GM18870 (cell line): Measurements from ENCODE around the gene LSM10.

Source experiments
- ATAC-seq: cut with Tn5 transposase; IDR thresholded peaks from one replicate; pipeline ENCODE4 v1.9.1; 2021; ENCODE audit warnings: moderate library complexity; ENCODE audit not compliant: unreplicated experiment

The LSM10 gene

DNA sequence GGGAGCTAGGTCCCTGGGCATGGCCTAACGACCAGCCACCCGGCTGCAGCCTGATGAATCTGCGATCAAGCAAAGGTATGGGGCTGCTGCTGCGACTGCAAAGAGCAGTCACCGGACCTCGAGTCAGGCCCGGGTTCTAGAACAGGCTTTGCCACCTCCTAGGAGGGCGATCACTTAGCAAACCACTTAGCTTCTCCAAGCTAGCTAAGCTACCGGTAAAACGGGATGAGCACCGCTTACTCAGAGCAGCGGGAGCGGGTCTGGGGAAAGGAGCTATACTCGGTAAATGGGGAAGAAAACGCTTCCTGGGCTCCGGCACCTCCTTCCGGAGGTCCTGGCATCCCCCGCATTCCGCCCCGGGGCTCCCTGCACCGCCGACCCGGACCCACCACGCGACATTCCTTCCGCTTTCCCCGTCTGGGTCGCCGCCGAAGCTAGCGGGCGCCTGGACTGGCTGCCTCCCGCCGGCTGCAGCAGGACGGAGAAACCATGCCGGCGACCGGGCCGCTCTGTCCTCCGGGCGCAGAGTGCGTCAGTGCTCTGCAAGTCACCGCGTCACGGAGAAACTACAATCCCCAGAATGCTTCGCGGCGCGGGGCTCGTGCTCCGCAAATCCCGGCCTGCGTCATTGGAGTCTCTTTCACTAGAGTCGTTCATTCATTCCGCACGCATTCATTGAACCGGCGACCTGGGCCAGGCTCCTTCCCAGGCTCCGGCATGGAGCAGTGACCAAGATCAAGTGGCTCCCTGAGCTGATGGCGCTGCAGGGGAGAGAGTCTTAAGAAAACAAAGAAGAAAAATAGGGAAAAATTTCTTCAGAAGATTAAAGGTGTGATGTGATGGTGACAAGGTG lies at the start of gene LSM10:
Gene LSM10, minus strand, starts transcription at position 531 of the 853 bp plus-strand sequence. CDS start 3,779 bp downstream, outside the sequence.
- peak; percentile 73 for ATAC-seq

DNA sequence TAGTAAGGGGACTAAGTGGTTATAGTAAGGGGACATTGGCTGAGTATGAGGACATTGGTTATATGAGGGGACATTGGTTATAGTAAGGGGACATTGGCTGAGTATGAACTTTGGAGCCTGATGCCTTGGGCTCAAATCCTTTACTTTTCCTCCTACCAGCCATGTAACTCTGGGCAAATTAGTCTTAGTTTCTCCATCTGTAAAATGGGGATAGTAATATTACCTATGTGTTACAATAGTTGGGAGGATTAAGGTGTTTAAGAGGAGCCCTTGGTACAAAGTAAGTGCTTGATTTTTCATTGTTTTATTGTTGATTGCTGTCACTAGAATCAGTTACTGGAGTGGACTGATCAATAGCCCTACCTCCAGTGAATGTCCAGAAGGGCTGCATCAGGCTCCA lies 49.7 kb upstream of the LSM10 start:
- ATAC-seq: no peak

DNA sequence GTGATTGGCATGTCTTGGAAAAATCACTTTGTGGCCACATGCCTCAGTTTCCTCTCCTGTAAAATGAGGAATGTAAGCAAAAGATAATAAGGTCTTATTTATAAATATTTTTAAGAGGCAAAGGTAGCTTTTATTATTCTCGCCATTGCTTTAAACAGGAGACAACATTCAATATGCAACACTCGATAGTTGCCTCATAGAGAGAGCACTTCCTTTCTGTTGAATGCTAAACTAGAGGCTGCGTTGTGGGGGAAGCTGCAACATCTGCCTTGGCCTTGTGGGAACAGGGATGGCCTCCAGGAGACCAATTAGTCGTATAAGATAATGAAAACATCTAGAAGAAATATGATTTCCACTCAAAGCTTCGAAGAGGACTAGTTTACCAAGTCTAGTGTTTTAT lies 49.0 kb upstream of the LSM10 start:
- ATAC-seq: no peak

DNA sequence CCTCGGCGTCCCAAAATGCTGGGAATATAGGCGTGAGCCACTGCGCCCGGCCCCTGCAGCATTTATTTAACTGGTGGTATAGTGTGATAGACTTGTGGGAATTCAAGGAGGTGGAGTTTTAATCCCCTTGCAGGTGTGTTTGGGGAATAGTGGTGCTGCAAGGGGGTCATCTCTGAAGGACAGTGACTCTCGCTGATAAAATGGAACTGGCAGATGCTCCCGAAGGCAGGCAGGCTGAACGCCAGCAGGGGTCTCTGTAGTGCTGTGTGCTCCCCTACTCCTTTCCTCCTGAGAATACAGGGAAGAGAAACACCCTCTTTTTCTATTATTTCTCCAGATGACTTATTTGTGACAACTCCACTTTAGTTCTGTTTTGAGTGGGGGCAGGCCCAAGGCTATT lies 48.6 kb upstream of the LSM10 start:
- no peak for ATAC-seq

DNA sequence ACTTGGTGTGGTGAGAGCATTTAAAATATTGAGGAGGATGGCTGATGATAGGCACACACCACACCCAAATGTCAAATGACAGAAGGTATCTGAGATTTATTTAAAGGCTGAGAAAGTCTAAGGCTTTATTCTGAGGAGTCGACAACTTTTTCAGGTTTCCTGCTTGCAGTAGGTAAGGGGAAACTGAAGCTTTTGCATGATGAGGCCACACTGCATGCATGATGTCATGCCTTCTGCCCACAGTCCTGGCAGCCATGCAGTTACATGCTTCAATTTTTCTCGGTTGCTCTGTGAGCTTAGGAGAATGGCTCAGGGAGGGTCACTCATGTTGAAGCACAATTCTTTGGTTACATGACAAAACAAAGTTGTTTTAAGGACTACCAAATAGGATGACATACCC lies 45.6 kb upstream of the LSM10 start:
- ATAC-seq: no peak

DNA sequence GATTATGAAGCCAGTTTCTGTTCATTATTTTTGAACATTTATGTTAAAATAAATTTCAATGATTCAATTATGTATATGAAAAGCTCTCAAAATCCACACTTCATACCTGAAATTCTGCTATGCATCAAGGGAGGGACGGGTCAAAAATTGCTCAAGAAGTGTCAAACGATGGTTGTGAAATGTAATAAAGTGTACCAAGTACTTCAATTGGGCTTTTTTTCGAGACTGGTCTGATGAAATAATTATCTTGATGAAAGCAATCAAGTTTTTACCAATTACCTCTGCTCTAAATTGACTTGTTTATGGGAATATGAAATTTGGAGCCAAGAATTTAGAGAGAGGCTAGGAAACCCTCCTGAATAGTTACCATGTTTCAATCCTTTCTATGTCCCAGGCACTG lies 44.6 kb upstream of the LSM10 start:
- no peak for ATAC-seq

DNA sequence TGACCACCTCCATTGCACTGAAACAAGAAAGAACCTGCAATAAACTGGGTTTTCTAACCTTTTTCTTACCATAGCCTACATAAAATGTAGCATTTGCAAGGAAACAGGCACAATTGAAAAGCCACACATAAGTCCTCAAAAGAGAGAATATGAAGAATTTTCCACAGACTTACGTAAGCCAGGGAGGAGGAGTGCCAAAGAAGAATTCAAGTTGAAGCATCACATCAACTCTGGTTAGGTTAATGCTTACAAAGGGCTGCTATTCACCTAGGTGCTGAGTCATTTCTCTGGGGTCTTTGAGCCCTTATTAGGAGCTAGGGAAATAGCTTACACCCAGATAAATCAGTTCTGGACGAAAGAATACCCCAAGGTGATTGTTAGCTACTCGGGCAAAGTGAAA lies 42.9 kb upstream of the LSM10 start:
- ATAC-seq: no peak

DNA sequence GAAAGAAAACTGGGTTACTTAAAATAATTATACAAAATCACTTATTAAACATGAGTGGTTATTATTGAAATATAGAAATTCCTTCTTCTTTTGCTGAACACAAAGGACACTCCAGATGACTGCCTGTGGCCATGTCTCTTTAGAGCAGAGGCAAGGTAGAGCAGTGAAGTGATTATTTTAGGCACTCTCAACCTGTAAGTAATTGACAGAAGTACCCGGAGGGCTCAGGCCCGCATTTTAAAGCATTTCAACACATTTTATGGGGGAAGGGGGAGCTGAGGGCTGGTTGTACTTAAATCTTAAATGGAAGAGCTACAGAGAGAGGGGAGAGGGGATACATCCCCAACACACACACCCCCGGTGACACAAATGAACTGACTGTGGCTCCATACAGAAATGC lies 42.3 kb upstream of the LSM10 start:
- no peak for ATAC-seq

DNA sequence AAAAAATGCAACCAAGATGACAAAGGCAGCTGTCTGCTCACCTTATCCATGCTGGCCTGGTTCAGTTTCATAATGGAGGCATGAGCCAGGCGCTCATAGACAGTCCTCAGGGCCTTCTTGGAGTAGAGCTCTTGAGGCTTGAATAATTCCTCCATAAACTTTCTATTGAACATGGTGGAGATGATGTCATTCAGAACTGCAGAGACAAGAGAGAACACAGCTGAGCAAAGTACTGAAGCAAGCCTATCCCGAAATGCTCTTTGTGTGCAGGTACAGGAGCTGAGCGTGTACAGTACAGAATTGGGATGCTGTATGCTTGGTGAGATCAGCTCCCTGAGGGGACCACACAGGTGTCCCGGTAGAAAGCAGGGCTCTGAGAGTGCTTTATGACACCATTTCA lies 41.0 kb upstream of the LSM10 start:
- no peak for ATAC-seq

DNA sequence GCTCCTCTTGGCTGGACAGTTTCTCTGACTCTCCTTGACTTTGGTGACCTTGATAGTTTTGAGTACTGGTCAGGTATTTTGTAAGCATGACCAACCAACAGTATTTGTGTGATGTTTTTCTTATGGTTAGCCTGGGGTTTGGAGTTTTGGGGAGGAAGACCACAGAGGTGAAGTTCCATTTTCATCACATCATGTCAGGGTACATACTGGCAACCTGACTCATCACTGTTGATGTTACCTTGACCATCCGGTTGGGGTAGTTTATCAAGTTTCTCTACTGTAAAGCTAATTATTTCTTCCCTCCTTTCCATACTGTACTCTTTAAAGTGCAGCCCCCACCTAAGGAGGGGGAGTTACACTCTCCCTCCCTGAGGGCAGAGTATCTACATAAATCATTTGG lies 39.1 kb upstream of the LSM10 start:
- no peak for ATAC-seq

DNA sequence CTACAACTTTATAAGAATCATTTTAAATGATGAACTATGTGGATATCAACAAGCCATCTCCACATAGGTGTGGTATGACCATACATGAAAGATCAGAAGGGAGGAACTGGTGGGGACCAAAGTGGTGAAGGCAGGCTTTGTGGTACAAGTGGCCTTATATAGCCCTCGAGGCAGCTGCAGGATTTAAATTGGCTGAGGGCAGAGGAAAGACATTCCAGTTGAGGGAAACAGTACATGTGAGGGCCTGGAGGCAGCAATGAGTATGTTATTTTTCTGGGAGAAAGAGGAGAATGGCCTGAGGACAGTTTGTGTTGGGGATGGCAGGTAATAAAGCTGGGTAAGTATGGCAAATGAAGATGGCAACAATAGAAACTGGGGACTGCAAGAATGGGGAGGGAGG lies 35.4 kb upstream of the LSM10 start:
- ATAC-seq: no peak

DNA sequence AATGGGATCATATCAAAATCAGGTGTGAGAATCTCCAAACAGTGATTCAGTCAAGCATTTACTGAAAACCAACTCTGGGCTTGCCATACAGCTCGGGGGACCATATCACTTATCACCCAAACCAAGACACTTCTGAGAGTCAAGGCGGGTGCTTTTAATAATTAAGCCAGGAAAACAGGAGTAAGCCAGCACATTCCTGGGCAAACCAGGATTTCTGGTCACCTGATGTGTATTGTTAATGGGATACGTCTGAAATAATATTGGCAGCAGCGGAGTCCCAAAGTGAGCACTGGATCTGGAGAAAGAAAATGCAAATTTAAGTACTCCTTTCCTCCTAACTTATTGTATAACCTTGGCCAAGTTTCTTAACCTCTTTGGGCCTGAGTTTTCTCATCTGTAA lies 34.9 kb upstream of the LSM10 start:
- ATAC-seq: no peak

DNA sequence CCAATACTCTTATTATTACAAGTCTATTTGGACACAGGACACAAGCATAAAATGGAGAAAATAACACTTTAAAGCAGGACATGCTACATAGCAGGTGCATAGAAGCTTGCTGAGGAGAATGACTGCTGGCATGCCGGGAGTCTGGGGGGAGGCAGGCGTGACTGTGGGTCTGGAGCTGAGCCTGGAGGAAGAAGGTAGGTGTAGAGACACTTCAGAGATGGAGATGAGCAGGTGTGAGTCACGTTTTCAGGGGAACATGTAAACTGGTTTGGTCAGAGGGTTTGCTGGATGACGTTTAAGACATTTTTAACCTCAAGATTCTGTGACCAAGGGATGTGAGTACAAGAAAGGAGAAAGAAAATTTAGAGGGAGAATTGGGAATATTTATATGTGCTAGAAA lies 28.1 kb upstream of the LSM10 start:
- ATAC-seq: no peak

DNA sequence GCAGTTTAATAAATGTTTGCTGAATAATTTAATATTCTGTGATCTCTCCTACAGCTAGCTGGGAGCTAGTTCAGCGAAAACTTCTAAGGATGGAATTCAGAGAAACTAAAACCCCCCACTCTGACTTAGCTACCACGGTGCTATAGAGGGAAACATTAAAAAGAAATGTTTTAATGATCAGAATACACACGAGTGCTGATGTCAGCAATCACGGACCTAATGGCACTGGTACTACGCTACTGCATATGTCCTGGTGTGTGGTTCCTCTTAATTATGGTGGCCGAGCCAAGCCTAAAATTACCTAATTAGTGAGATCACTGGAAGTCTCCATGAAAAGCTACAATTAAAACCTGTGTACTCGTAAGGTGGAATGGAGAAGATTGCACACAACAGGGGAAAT lies 23.9 kb upstream of the LSM10 start:
- ATAC-seq: no peak

DNA sequence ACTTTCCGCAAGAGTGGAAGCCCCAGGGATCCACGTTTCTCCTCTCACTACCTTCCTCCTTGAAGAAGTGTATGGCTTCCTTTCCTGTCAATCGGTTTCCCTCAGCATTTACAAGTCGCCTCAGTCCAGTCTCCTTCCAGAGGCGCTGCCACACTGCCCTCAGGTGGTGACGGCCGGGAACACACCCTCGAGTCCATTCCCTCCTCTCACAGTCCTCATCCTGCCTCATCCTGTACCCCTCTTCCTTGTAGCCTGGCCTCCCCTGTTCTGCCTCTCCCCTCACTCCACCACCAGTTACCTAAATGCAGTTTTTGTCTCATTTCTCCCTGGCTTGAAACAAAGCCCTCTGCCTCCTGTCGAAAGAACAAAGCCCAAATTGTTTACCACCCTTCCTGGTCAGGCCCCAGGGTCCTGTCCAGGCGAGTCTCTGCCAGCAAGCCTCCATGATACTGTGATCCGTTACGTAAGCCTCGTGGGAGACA lies 23.2 kb upstream of the LSM10 start:
- ATAC-seq: no peak

DNA sequence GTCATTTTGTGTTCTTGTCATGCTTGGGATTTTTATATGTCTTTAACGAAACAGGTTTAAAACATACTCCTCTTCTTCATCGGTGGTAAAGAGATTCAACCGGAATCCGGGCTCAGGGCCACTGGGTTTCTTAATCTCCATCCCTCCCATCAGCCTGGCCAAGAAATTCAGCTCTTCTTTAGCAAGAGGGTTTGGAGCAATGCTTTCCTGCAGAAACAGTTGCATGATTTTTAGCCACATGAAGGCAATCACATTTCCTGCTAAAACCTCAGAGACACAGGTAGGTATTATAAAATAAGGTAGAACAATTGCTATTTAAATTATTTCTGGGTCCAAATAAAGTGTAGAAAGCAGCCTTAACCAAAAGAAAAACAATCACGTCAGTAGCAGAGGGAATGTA lies 22.7 kb upstream of the LSM10 start:
- no peak for ATAC-seq

DNA sequence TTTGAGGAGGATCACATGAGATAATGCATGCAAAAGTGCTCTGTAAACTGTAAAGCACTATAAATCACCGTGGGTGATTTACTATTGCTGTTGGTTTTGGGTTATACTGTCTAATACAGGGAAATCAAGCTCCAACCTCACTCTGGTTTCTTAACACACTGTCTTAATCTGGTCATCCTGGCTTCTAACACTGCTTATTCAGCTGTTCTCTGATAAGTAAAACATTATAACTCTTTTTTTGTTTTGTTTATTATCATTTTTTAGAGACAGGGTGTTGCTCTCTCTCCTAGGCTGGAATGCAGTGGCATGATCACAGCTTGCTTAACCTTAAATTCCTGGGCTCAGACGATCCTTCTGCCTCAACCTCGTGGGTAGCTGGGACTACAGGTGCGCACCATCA lies 21.9 kb upstream of the LSM10 start:
- ATAC-seq: no peak

DNA sequence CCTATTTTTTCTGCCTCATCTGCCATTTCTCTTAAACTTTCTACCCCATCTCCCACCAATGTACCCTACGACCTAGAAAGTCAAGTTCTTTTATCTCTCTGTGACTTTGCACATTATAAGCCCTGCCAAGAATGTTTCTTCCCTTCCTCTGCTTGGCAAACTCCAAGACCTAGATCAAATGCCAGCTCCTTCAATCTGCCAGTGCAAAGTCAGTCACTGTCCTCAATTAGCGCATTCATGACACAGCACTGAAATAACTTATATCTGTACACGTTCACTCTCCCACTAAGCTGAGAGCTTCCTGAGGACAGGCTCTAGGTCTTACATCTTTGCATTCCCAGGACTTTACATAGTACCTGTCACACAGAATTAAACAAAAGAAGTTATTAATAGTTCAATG lies 21.4 kb upstream of the LSM10 start:
- ATAC-seq: no peak

DNA sequence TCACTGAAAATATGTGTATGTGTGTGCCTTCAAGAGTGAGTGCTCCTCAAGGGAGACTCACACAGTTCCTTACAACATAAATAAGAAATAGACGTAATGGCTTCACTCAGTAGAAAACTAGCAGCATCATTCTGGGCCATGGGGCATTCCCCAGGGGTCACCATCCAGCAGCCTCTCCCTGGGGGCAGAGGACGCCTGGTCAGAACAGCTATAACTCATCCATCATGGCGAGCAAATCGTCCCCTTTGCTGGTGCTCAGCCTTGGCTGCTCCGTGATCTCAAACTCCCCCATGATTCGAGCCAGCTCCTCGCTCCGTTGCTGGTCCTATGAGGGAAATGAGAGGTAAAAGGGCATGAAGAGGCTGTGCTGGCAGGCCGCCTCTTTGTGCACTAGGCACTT lies 20.2 kb upstream of the LSM10 start:
- ATAC-seq: no peak

DNA sequence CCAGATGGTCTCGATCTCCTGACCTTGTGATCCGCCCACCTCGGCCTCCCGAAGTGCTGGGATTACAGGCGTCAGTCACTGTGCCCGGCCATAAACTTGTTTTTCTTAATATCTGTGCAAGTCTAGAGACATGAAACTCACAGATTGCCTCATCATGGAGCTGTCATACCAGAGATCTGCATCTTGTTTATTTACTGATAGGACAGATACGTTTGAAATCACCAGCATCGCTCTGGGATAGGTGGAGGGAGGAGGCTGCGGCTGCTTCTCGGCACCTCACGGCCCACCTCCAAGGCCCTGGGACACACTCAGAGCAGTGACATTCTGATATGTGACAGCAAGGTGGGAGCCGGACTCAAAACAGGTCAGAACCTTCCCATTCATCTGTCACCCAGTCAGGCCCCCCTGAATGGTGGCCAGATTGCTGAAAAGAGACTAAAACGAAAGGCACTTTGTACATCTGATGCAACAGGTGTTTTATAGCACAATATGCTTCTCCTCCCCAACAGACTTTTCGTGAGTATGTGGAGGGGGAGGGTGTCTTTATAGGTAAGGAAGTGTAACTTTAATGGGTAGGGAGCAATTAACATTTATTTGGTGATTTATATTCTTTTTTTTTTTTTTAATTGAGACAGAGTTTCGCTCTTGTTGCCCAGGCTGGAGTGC lies 18.1 kb upstream of the LSM10 start:
- no peak for ATAC-seq

DNA sequence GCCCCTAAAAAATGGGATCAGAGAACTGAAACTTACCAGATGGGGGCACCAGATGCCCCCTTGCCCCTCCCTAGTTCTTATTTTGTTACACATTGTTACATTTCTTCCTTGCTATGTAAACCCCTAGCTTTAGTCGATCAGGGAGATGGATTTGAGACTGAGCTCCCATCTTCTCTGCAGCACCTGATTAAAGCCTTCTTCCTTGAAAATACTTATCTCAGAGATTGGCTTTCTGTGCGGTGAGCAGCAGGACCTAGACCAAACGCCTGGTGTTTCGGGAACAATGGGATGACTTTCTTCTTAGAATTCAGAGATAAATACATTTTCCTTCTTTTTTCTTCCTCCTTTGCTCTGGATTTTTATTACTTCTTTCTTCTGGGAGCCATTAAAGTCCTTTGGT lies 16.7 kb upstream of the LSM10 start:
- ATAC-seq: no peak
